Breast epithelium (tissue), 4 donors: ENCODE measurements around the gene CFAP97D1. TPM values are rescaled to one million over a fixed set of nuclear protein-coding genes. Genes with fewer than 3 reads are reported as not detected.

Source experiments
- DNase-seq, 2 donors: peaks; one replicate each; pipeline ENCODE4 v3.0.0-alpha.2; 2019; ENCODE audit warnings: low spot score in 2 of 2
- H3K27ac ChIP-seq, 2 donors: fragments of 200-600 bp; sonication (generic) in 1 of 2; one replicate each; pipeline ENCODE4 v1.5.1; 2016 to 2019; ENCODE audit warnings: mild to moderate bottlenecking in 1 of 2
- H3K27me3 ChIP-seq, 2 donors: fragments of 200-600 bp; sonication (generic) in 1 of 2; one replicate each; pipeline versions ENCODE4 v1.5.1 to v1.6.0; 2017 to 2019; ENCODE audit warnings: control low read depth in 1 of 2, mild to moderate bottlenecking in 1 of 2
- H3K36me3 ChIP-seq: fragments of 200-600 bp; one replicate; pipeline ENCODE4 v1.5.1; 2019
- H3K4me1 ChIP-seq, 2 donors: fragments of 200-600 bp; sonication (generic); one replicate each; pipeline ENCODE4 v1.5.1; 2016 to 2019; ENCODE audit warnings: control low read depth in 1 of 2
- H3K4me3 ChIP-seq, 3 donors: fragments of 200-600 bp; sonication (generic); 1 replicate in 2 of 3; 2 replicates in 1 of 3; pipeline ENCODE4 v1.5.1; 2016 to 2019; ENCODE audit warnings: mild to moderate bottlenecking in 3 of 3, moderate library complexity in 2 of 3
- H3K9me3 ChIP-seq, 2 donors: fragments of 200-600 bp; sonication (generic) in 1 of 2; one replicate each; pipeline ENCODE4 v1.5.1; 2016 to 2019; ENCODE audit warnings: control low read depth in 1 of 2
- CTCF ChIP-seq, 3 donors: fragments of 450-650 bp; IDR thresholded peaks; one replicate each; pipeline ENCODE4 v1.5.1; 2016 to 2017; ENCODE audit warnings: antibody characterized with exemption in 3 of 3, mild to moderate bottlenecking in 3 of 3, moderate library complexity in 3 of 3
- POLR2A ChIP-seq: fragments of 450-650 bp; IDR thresholded peaks from one replicate; pipeline ENCODE4 v1.6.1; 2016; ENCODE audit warnings: antibody characterized with exemption, mild to moderate bottlenecking, moderate library complexity
- POLR2AphosphoS5 ChIP-seq, 3 donors: sonication (generic); formaldehyde crosslinking; IDR thresholded peaks; one replicate each; pipeline ENCODE4 v1.6.1; 2017; ENCODE audit warnings: antibody characterized with exemption in 3 of 3
- intact Hi-C: fragments of 100-400 bp; cut with DNase I; formaldehyde crosslinking; loops from one replicate; pipeline ENCODE4 v1.15.1; 2023; ENCODE audit warnings: low total_unique reads
- total RNA-seq, 3 donors: library from RNA; depleted of rRNA; stranded (reverse); fragments of >200 nt; gene quantifications; one replicate each; pipeline ENCODE4 v1.1.0, GENCODE V29; 2016

Gene CFAP97D1
- total RNA-seq, 3 donors from 2014 or later = 0.16 TPM; not detected in 2

GRCh38 chr17:43769859-43770258 lies 10.4 kb upstream of the CFAP97D1 start:
- H3K4me3 ChIP-seq = no peak overlapping the region
- intact Hi-C loops = loop anchor here (10.0 kb wide), 1 partner anchor 65 kb away; the partner anchor contains the start of gene MPP3
- TF ChIP-seq POLR2AphosphoS5 (IDR thresholded peaks at IDR 0.05) (no peak), POLR2A (no peak), CTCF (IDR thresholded peaks at IDR 0.05) (no peak)
- no peaks in the 10 kb centered on the region for H3K4me1 ChIP-seq
- H3K9me3 ChIP-seq = no peaks in the 10 kb centered on the region
- H3K36me3 ChIP-seq = peaks cover 22% of the 10 kb centered on the region
- DNase-seq = no peak
- H3K27ac ChIP-seq = no peak overlapping the region
- no peaks in the 10 kb centered on the region for H3K27me3 ChIP-seq

GRCh38 chr17:43770957-43771356 lies 9.3 kb upstream of the CFAP97D1 start:
- no peaks in the 10 kb centered on the region for H3K27me3 ChIP-seq
- DNase-seq = no peak
- H3K9me3 ChIP-seq = no peaks in the 10 kb centered on the region
- H3K36me3 ChIP-seq = peaks cover 22% of the 10 kb centered on the region
- H3K27ac ChIP-seq = no peak overlapping the region
- intact Hi-C loops = loop anchor here (10.0 kb wide), 1 partner anchor 64 kb away; the partner anchor contains the start of gene MPP3
- no peak for TF ChIP-seq POLR2AphosphoS5 (IDR thresholded peaks at IDR 0.05)
- TF ChIP-seq POLR2A = no peak
- no peak for TF ChIP-seq CTCF (IDR thresholded peaks at IDR 0.05)
- H3K4me3 ChIP-seq = no peak overlapping the region
- H3K4me1 ChIP-seq = no peaks in the 10 kb centered on the region

- H3K9me3 ChIP-seq = no peaks in the 10 kb centered on the region
- no peaks in the 10 kb centered on the region for H3K4me1 ChIP-seq
- no peaks in the 10 kb centered on the region for H3K27me3 ChIP-seq
- H3K36me3 ChIP-seq = peaks cover 22% of the 10 kb centered on the region
- intact Hi-C loops = loop anchor here (10.0 kb wide), 1 partner anchor 63 kb away; the partner anchor contains the start of gene MPP3
- DNase-seq = no peak
- no peak overlapping the region for H3K27ac ChIP-seq
- no peak for TF ChIP-seq POLR2AphosphoS5 (IDR thresholded peaks at IDR 0.05)
- TF ChIP-seq POLR2A = no peak
- TF ChIP-seq CTCF (IDR thresholded peaks at IDR 0.05) = no peak
- H3K4me3 ChIP-seq = no peak overlapping the region
Measured at GRCh38 chr17:43771463-43771862, 8.8 kb upstream of the CFAP97D1 start.

- DNase-seq = no peak
- no peak for TF ChIP-seq CTCF (IDR thresholded peaks at IDR 0.05)
- no peak for TF ChIP-seq POLR2AphosphoS5 (IDR thresholded peaks at IDR 0.05)
- no peak for TF ChIP-seq POLR2A
- Histone ChIP-seq H3K9me3 (no peaks in the 10 kb centered on the region), H3K27ac (no peak overlapping the region), H3K4me1 (no peaks in the 10 kb centered on the region), H3K4me3 (no peak overlapping the region), H3K27me3 (no peaks in the 10 kb centered on the region), H3K36me3 (peaks cover 22% of the 10 kb centered on the region)
- intact Hi-C loops = loop anchor here (10.0 kb wide), 1 partner anchor 62 kb away; the partner anchor contains the start of gene MPP3
Measured at GRCh38 chr17:43772877-43773648, 7.2 kb upstream of the CFAP97D1 start.
